ENCODE results near the gene BCL2L13. TPM values are rescaled to one million over a fixed set of nuclear protein-coding genes. Genes with fewer than 3 reads are reported as not detected.
"Not testable (repeated sequence)": the region's sequence is repeated elsewhere in the genome, so short reads cannot be mapped to it uniquely, and the experiment has no call there.

BCL2L13 gene
- total RNA-seq, 1 donor from 2014 or later, result 69.0 TPM

- H3K27me3 Mint-ChIP-seq (ENCODE audit: low read depth, unreplicated experiment), result no peaks in the 10 kb centered on the region
- no peak overlapping the region for H2AFZ ChIP-seq (ENCODE audit: low read depth, low read length)
- H3K9me3 ChIP-seq (ENCODE audit: insufficient read depth, low read depth, low read length), result no peaks in the 10 kb centered on the region
- TF ChIP-seq CTCF (IDR thresholded peaks at IDR 0.05; ENCODE audit: insufficient read depth, low read depth, low read length), result no peak
- no peak for TF ChIP-seq EZH2 (IDR thresholded peaks at IDR 0.05; ENCODE audit: insufficient read depth, low read length)
- no peaks in the 10 kb centered on the region for H3K9me3 Mint-ChIP-seq (ENCODE audit: unreplicated experiment)
- FAIRE-seq (no peak), DNase-seq (ENCODE audit: low read depth) (no peak)
- H3K36me3 Mint-ChIP-seq (ENCODE audit: low read depth, unreplicated experiment), result peaks cover 4% of the 10 kb centered on the region
- no peak overlapping the region for H3K9ac ChIP-seq (ENCODE audit: low read length)
- no peak overlapping the region for H3K27ac Mint-ChIP-seq (ENCODE audit: unreplicated experiment)
- peaks cover 4% of the 10 kb centered on the region for H3K4me1 Mint-ChIP-seq (ENCODE audit: low read depth, unreplicated experiment)
- H3K79me2 ChIP-seq (ENCODE audit: insufficient read depth, low read length), result peaks cover 55% of the 10 kb centered on the region
- no peaks in the 10 kb centered on the region for H3K36me3 ChIP-seq (ENCODE audit: insufficient read depth, low read length)
- peaks cover 4% of the 10 kb centered on the region for H4K20me1 ChIP-seq (ENCODE audit: insufficient read depth, low read length)
- H3K27me3 ChIP-seq (ENCODE audit: insufficient read depth, low read length), result no peaks in the 10 kb centered on the region
- H3K4me3 Mint-ChIP-seq (ENCODE audit: unreplicated experiment), result no peak overlapping the region
- H3K4me1 ChIP-seq (ENCODE audit: insufficient read depth, low read length), result peaks cover 9% of the 10 kb centered on the region
- H3K27ac ChIP-seq (ENCODE audit: low read depth, low read length), result no peak overlapping the region
- H3K4me2 ChIP-seq (ENCODE audit: low read length), result no peak overlapping the region
- H3K4me3 ChIP-seq (ENCODE audit: insufficient read depth, low read depth, low read length), result no peak overlapping the region
Measured at GRCh38 chr22:17641269-17641668, 2.7 kb downstream of the BCL2L13 start.

DNA sequence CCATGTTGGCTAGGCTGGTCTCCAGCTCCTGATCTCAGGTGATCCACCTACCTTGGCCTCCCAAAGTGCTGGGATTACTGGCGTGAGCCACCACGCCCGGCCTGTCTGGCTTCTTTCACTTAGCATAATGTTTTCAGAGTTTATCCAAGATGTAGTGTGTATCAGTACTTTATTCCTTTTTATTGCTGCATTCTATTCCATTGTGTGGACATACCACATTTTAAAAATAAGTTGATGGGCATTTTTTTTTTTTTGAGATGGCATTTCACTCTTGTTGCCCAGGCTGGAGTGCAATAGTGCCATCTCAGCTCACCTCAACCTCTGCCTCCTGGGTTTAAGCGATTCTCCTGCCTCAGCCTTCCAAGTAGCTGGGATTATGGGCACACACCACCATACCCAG is 3.8 kb downstream of the BCL2L13 start:
- not testable (repeated sequence) for H3K4me3 ChIP-seq (ENCODE audit: insufficient read depth, low read depth, low read length); H4K20me1 ChIP-seq (ENCODE audit: insufficient read depth, low read length); H3K36me3 Mint-ChIP-seq (ENCODE audit: low read depth, unreplicated experiment); H3K27ac ChIP-seq (ENCODE audit: low read depth, low read length); H3K27me3 ChIP-seq (ENCODE audit: insufficient read depth, low read length); H3K4me2 ChIP-seq (ENCODE audit: low read length); H3K9ac ChIP-seq (ENCODE audit: low read length); H3K4me3 Mint-ChIP-seq (ENCODE audit: unreplicated experiment); H3K9me3 Mint-ChIP-seq (ENCODE audit: unreplicated experiment); H3K27ac Mint-ChIP-seq (ENCODE audit: unreplicated experiment); H3K27me3 Mint-ChIP-seq (ENCODE audit: low read depth, unreplicated experiment); FAIRE-seq; H3K4me1 Mint-ChIP-seq (ENCODE audit: low read depth, unreplicated experiment); H3K36me3 ChIP-seq (ENCODE audit: insufficient read depth, low read length); H2AFZ ChIP-seq (ENCODE audit: low read depth, low read length); DNase-seq (ENCODE audit: low read depth); H3K9me3 ChIP-seq (ENCODE audit: insufficient read depth, low read depth, low read length); H3K4me1 ChIP-seq (ENCODE audit: insufficient read depth, low read length)
- peaks cover 57% of the 10 kb centered on the region for H3K79me2 ChIP-seq (ENCODE audit: insufficient read depth, low read length)

GRCh38 chr22:17647452-17647851 is 8.9 kb downstream of the BCL2L13 start:
- no peak for FAIRE-seq
- H3K9ac ChIP-seq (ENCODE audit: low read length), result no peak overlapping the region
- no peaks in the 10 kb centered on the region for H3K27me3 Mint-ChIP-seq (ENCODE audit: low read depth, unreplicated experiment)

More at GRCh38 chr22:17647452-17647851, 8.9 kb downstream of the BCL2L13 start:
- no peaks in the 10 kb centered on the region for H3K4me1 ChIP-seq (ENCODE audit: insufficient read depth, low read length)
- no peaks in the 10 kb centered on the region for H3K36me3 ChIP-seq (ENCODE audit: insufficient read depth, low read length)
- DNase-seq (ENCODE audit: low read depth), result no peak
- H4K20me1 ChIP-seq (ENCODE audit: insufficient read depth, low read length), result peaks cover 5% of the 10 kb centered on the region
- no peak overlapping the region for H3K4me3 ChIP-seq (ENCODE audit: insufficient read depth, low read depth, low read length)
- H3K27ac ChIP-seq (ENCODE audit: low read depth, low read length), result no peak overlapping the region
- H3K4me2 ChIP-seq (ENCODE audit: low read length), result no peak overlapping the region
- Mint-ChIP-seq H3K27ac (ENCODE audit: unreplicated experiment) (peak overlapping the region; percentile 53), H3K4me1 (ENCODE audit: low read depth, unreplicated experiment) (no peaks in the 10 kb centered on the region), H3K4me3 (ENCODE audit: unreplicated experiment) (no peak overlapping the region), H3K9me3 (ENCODE audit: unreplicated experiment) (no peaks in the 10 kb centered on the region), H3K36me3 (ENCODE audit: low read depth, unreplicated experiment) (no peaks in the 10 kb centered on the region)
- no peak overlapping the region for H2AFZ ChIP-seq (ENCODE audit: low read depth, low read length)
- H3K79me2 ChIP-seq (ENCODE audit: insufficient read depth, low read length), result peaks cover 42% of the 10 kb centered on the region
- TF ChIP-seq CTCF (IDR thresholded peaks at IDR 0.05; ENCODE audit: insufficient read depth, low read depth, low read length), result no peak
- no peak for TF ChIP-seq EZH2 (IDR thresholded peaks at IDR 0.05; ENCODE audit: insufficient read depth, low read length)
- no peaks in the 10 kb centered on the region for H3K27me3 ChIP-seq (ENCODE audit: insufficient read depth, low read length)
- no peaks in the 10 kb centered on the region for H3K9me3 ChIP-seq (ENCODE audit: insufficient read depth, low read depth, low read length)
